ENCODE measurements around the gene GNAL.

- no peak for TF ChIP-seq CTCF (conservative IDR thresholded peaks at IDR 0.05; ENCODE audit: low read depth, low read length)
- TF ChIP-seq EZH2 (IDR thresholded peaks at IDR 0.05; ENCODE audit: borderline replicate concordance, low read depth, low read length, poor library complexity, severe bottlenecking), result no peak
These were observed 172.7 kb downstream of the GNAL start for GRCh38 chr18:11861583-11862288.

Data from A673 (cell line).